GM21529 (cell line): ENCODE results near the gene SLC44A3.

Experiments used
- ATAC-seq: cut with Tn5 transposase; IDR thresholded peaks from one replicate; pipeline ENCODE4 v1.9.1; 2021; ENCODE audit not compliant: unreplicated experiment

Gene SLC44A3

GRCh38 chr1:94819945-94820746 is at the start of gene SLC44A3:
Gene SLC44A3, plus strand, starts transcription at chr1:94820357. Its CDS starts 95 bp downstream, at chr1:94820452.
- ATAC-seq = no peak

DNA sequence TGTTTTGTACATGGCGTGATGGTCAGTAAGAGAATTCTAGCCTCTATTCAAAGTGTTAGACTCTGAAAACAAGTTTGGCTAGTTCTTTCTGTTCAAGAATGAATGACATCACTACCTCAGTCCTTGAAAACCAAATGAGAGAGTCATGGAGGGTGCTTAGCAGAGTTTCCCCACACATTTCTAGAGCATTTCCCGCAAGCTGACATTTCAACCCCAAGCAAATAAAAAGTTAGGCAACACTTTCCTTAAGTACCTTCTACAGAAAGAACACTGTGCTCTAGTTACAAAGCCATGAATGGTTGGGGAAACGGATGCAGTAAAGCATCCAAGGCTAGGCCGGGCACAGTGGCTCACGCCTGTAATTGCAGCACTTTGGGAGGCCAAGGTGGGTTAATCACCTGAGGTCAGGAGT is 47.9 kb upstream of the SLC44A3 start:
- no peak for ATAC-seq

DNA sequence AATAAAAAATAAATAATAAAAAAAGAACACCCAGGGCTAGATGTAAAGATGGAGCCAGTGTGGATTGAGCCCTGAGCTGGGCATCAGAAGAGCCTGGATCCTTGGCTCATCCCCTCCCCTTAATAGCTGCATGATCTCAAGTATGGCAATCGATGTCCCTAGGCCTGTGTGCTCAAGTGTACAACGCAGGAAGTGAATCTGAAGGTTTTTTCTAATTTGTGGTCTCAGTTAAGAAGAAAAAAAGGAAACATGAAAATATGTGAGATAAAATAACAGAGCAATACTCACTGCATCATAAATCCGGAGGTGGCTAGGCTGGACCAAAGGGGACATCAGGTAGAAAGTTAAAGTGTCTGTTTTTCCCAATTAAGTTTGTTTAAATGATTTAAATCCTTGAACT is 47.3 kb upstream of the SLC44A3 start:
- ATAC-seq = no peak

GRCh38 chr1:94773296-94773809 is 46.8 kb upstream of the SLC44A3 start:
- no peak for ATAC-seq

DNA sequence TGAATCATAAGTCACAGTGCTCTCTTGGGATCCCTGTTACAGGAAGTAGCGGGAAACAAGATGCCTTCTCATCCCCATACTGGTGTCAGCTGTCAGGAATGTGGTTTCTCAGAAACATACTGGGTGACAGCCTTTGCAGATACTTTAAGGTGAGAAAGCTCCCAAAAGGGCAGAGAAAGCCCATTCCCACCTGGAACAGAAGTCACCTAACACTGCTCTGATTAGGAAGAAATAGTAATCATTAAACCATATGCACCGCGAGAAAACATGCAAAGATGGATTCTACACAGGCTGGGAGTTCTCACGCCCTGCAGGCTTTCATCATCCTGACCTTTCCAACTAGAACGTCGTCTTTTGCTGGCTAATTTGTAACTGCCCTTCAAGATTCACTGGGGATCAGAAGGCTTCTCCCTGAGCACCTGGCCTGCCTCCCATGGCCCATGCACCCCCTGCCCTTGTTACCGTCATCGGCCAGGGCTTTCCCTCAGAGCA is 46.2 kb upstream of the SLC44A3 start:
- ATAC-seq = no peak

DNA sequence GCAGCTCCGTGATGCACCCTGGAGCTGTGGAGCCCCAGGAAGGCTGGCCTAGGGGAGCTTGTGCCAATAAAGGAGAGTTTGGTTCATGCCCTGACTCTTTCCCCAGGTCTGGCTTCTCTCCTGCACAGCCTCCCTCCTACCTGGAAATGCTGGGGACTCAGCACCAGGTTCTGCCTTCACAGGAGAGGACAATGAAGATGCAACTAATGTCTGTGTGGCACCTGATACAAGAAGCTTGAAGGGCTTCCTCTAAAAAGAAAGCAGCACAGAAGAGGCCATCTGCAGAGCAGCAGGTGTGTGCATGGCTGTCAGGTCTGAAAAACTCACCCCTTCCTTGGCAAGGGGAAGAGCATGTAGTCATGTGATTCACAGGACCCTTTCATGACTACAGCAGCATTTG is 43.7 kb upstream of the SLC44A3 start:
- no peak for ATAC-seq

DNA sequence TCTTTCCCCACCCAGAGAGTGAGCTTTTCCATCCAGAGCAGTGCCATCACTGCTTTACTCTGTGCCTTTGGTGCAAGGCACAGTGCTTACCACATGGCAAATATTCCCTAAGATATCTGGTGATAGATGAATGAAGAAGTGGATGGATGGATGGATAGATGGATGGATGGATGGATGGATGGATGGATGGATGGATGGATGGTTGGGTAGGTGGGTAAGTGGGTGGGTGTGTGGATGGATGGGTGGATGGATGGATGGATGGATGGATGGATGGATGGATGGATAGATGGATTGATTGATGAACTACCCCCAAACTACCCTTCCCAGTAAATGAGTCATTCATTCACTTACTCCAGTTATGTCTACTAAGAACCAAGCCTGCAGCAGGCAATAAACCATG is 42.9 kb upstream of the SLC44A3 start:
- no peak for ATAC-seq

GRCh38 chr1:94778808-94779207 is 41.3 kb upstream of the SLC44A3 start:
- no peak for ATAC-seq

DNA sequence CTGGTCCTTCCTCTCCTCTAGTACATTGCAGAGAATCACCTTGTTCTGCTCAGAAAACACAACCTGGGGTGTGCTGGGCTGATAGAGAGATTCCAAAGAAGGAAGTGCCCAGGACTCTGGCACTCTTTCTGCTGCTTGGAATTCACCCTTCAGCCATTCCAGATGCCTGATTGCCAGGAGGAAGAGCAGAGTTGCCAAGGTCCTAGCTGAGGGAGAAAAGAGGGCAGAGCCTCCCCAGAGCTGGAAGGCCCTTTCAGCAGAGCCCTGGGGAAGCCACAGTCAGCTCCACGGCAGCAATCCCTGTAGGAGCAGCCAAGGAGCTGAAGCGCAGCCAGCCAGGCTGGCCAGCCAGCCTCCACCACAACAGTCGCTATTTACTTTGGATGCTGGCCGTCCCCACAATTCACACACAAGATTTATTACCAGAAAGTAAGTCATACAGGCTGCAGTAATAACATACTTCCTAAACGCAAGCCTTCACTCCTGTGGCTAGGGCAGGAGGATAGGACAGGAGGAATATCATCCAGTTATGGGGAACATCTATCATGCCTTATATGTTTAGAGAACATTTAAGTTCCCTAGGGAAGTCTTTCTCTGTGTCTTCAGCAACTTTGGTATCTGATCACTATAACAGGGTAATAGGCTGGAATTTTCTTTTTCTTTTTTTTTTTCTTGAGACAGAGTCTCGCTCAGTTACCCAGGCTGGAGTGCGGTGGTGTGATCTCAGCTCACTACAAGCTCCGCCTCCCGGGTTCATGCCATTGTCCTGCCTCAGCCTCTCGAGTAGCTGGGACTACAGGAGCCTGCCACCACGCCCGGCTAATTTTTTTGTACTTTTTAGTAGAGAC is 36.6 kb upstream of the SLC44A3 start:
- no peak for ATAC-seq

DNA sequence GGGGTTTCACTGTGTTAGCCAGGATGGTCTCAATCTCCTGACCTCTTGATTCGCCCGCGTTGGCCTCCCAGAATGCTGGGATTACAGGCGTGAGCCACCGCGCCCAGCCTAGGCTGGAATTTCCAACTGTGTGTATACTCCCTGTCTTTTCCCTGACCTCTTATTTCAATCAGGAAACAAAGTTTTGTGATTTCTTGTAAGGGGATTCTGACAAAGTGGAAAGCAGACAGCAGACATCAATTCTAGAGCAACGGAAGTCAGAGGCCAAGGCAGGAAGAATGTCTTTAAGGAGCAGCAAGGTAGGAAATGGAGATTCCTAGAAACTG is 36.0 kb upstream of the SLC44A3 start:
- no peak for ATAC-seq

DNA sequence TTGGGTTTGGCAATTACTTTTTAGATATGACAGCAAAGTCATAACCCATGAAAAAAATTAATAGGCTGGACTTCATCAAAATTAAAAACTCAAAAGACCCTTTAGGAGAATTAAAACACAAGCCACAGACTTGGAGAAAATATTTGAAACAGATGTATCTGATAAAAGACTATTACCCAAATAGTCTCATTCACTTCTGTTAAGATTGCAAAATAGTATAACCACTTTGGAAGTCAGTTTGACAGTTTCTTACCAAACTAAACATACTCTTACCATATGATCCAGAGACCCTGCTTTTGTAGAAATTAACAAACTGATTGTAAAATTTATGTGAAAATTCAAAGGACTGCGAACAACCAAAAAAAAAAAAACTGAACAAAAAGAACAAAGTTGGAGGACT is 32.5 kb upstream of the SLC44A3 start:
- no peak for ATAC-seq

DNA sequence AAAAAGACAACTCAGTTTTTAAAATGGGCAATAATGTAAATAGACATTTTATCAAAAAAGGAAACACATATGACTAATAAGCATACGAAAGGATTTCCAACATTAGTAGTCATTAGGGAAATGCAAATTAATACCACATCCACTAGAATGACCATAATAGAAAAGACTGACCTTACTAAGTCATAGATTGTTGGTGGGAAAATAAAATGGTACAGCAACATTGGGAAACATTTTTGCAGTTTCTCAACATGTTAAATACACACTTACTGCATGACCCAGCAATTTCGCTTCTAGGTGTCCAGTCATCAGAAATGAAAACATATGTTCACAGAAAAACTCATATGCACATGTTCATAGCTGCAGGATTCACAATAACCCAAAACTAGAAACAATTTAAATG is 29.9 kb upstream of the SLC44A3 start:
- ATAC-seq = no peak

- ATAC-seq = no peak
Measured at GRCh38 chr1:94790670-94791069, 29.5 kb upstream of the SLC44A3 start.

- ATAC-seq = peak; percentile 98
Measured at GRCh38 chr1:94792473-94793295, 27.5 kb upstream of the SLC44A3 start.

GRCh38 chr1:94793296-94793656 is 26.9 kb upstream of the SLC44A3 start:
- no peak for ATAC-seq

DNA sequence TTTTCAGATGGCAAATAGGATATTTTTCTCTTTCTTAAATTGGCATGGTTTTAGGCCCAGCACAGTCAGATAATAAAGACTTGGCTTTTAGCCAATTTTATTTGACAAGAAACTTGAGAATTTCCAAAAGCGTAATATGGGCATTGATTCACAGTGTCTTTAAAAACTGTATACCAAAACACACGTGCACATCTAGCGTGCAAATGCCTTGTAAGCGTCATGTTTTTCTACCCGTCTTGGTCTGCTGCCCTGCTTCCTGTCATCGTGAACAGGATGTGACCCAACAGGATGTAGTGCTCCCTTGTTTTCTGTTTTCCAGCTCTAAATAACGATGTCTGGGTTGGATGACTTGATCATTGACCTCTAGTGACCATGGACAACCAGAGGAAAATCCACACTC is 24.7 kb upstream of the SLC44A3 start:
- ATAC-seq = no peak

GRCh38 chr1:94796266-94796665 is 23.9 kb upstream of the SLC44A3 start:
- no peak for ATAC-seq

- no peak for ATAC-seq
Measured at GRCh38 chr1:94797291-94797690, 22.9 kb upstream of the SLC44A3 start.

- ATAC-seq = no peak
Measured at GRCh38 chr1:94798054-94798453, 22.1 kb upstream of the SLC44A3 start.

DNA sequence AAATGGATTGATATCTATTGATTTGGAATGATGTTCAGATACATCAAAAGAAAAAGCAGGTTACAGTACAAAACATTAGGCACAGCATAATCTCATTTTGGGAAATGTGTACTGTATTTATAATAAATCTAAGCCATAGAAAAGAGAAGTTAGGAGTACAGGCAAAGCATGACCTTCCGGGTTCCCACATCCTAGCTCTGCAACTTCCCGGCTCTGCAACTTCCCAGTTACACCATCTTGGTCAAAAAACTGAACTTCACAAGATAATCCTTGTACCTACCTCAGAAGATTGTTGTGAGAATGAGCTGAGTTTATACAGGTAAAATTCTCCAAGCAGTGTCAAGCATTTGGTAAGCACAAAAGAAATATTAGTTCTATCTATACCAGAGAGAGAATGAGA is 21.7 kb upstream of the SLC44A3 start:
- no peak for ATAC-seq

- no peak for ATAC-seq
Measured at GRCh38 chr1:94799206-94799605, 21.0 kb upstream of the SLC44A3 start.
